SK-N-SH (cell line): ENCODE measurements around the gene OR8U1. TPM values are rescaled to one million over a fixed set of nuclear protein-coding genes. Genes with fewer than 3 reads are reported as not detected.

Experiments used
- CTCF ChIA-PET: fragments of 300-600, 350-600 bp; formaldehyde crosslinking; extraction: SDS; loops from one replicate; lab custom pipeline; 2021; lab: Yijun Ruan, JAX
- POLR2A ChIA-PET: fragments of 350-600 bp; sonication (Branson Sonifier 250); formaldehyde crosslinking; extraction: SDS; loops from one replicate; lab custom pipeline; 2020; ENCODE audit warnings: antibody characterized with exemption, inconsistent platforms; lab: Yijun Ruan, JAX
- DNase-seq: peaks from one replicate; pipeline ENCODE4 v3.0.0; 2012
- H2AFZ ChIP-seq: fragments of 200-600 bp; sonication (generic); 2 replicates; pipeline ENCODE4 v1.8.1; 2016; ENCODE audit warnings: antibody characterized with exemption, mild to moderate bottlenecking, low read depth
- H3F3A ChIP-seq: fragments of 200-600 bp; sonication (generic); replicated peaks from 2 replicates; pipeline ENCODE3; 2016; ENCODE audit warnings: antibody characterized with exemption, mild to moderate bottlenecking; ENCODE audit not compliant: insufficient read depth
- H3K27ac ChIP-seq, 2 experiments: fragments of 200-500 bp in 1 of 2; fragments of 200-600 bp in 1 of 2; sonication (Bioruptor generic) in 1 of 2; sonication (generic), shearing (Covaris generic) in 1 of 2; 2 replicates each; pipeline versions ENCODE4 v1.5.1 to v1.6.1; 2014 to 2016; ENCODE audit warnings: low read depth in 2 of 2, inconsistent platforms in 1 of 2, low read length in 1 of 2, mild to moderate bottlenecking in 1 of 2, mixed read lengths in 1 of 2
- H3K27me3 ChIP-seq: fragments of 200-600 bp; sonication (generic), shearing (Covaris generic); 2 replicates; pipeline ENCODE4 v1.6.1; 2016; ENCODE audit warnings: mixed run types; ENCODE audit not compliant: insufficient read depth
- H3K36me3 ChIP-seq, 2 experiments: fragments of 200-500 bp in 1 of 2; fragments of 200-600 bp in 1 of 2; sonication (Bioruptor generic) in 1 of 2; sonication (generic) in 1 of 2; replicated peaks in 1 of 2; 2 replicates each; pipeline versions ENCODE3 to v1.5.1; 2014 to 2016; ENCODE audit warnings: low read length in 1 of 2, mild to moderate bottlenecking in 1 of 2; ENCODE audit not compliant: insufficient read depth in 2 of 2, control insufficient read depth in 1 of 2
- H3K4me1 ChIP-seq, 2 experiments: fragments of 200-500 bp in 1 of 2; fragments of 200-600 bp in 1 of 2; sonication (Bioruptor generic) in 1 of 2; sonication (generic), shearing (Covaris generic) in 1 of 2; 2 replicates each; pipeline versions ENCODE4 v1.5.1 to v1.6.1; 2014 to 2016; ENCODE audit warnings: low read depth in 1 of 2, low read length in 1 of 2, mixed run types in 1 of 2; ENCODE audit not compliant: insufficient read depth in 2 of 2, control insufficient read depth in 1 of 2
- H3K4me2 ChIP-seq: fragments of 200-600 bp; sonication (generic), shearing (Covaris generic); 2 replicates; pipeline ENCODE4 v1.6.1; 2017; ENCODE audit warnings: mixed run types
- H3K4me3 ChIP-seq, 2 experiments: fragments of 200-500 bp in 1 of 2; fragments of 200-600 bp in 1 of 2; sonication (Bioruptor generic) in 1 of 2; sonication (generic), shearing (Covaris generic) in 1 of 2; 2 replicates each; pipeline versions ENCODE4 v1.5.1 to v1.8.1; 2014 to 2016; ENCODE audit warnings: low read depth in 2 of 2, inconsistent platforms in 1 of 2, low read length in 1 of 2, mild to moderate bottlenecking in 1 of 2, mixed read lengths in 1 of 2, moderate library complexity in 1 of 2
- H3K79me2 ChIP-seq: fragments of 200-600 bp; sonication (generic); 2 replicates; pipeline ENCODE4 v1.8.1; 2017; ENCODE audit warnings: mild to moderate bottlenecking; ENCODE audit not compliant: insufficient read depth
- H3K9ac ChIP-seq: fragments of 200-600 bp; sonication (generic); 2 replicates; pipeline ENCODE4 v1.6.1; 2017; ENCODE audit warnings: mixed run types
- H3K9me2 ChIP-seq: fragments of 200-600 bp; sonication (generic); 2 replicates; pipeline ENCODE4 v1.6.1; 2017; ENCODE audit warnings: mixed run types
- H3K9me3 ChIP-seq: fragments of 200-600 bp; sonication (generic); 2 replicates; pipeline ENCODE4 v1.6.1; 2017; ENCODE audit warnings: mixed run types, mild to moderate bottlenecking, moderate library complexity
- H4K20me1 ChIP-seq: fragments of 200-600 bp; sonication (generic); 2 replicates; pipeline ENCODE4 v1.6.1; 2017; ENCODE audit warnings: mild to moderate bottlenecking, mixed run types; ENCODE audit not compliant: insufficient read depth
- EP300 ChIP-seq, 2 experiments: IDR thresholded peaks; 2 replicates each; pipeline versions ENCODE4 v1.4.0 to v1.6.1; 2012; ENCODE audit warnings: borderline replicate concordance in 1 of 2, low read depth in 1 of 2, low read length in 1 of 2
- FOXM1 ChIP-seq: IDR thresholded peaks from 2 replicates; pipeline ENCODE4 v1.4.0; 2012; ENCODE audit warnings: low read depth, mild to moderate bottlenecking
- GABPA ChIP-seq: IDR thresholded peaks from 2 replicates; pipeline ENCODE4 v1.4.0; 2012; ENCODE audit warnings: low read depth, mild to moderate bottlenecking
- MEF2A ChIP-seq: IDR thresholded peaks from 2 replicates; pipeline ENCODE4 v1.4.0; 2012; ENCODE audit warnings: low read depth, borderline replicate concordance
- MXI1 ChIP-seq: IDR thresholded peaks from 2 replicates; pipeline ENCODE4 v1.6.1; 2012; ENCODE audit warnings: mild to moderate bottlenecking, low read depth, low read length, improper control_type of control experiment
- NFIC ChIP-seq: IDR thresholded peaks from 2 replicates; pipeline ENCODE4 v1.4.0; 2012; ENCODE audit warnings: borderline replicate concordance
- NRF1 ChIP-seq: IDR thresholded peaks from 2 replicates; pipeline ENCODE4 v1.6.1; 2012; ENCODE audit warnings: low read depth, mild to moderate bottlenecking, low read length
- POLR2AphosphoS5 ChIP-seq: IDR thresholded peaks from 2 replicates; pipeline ENCODE4 v1.6.1; 2012; ENCODE audit warnings: low read depth, low read length
- RAD21 ChIP-seq: IDR thresholded peaks from 2 replicates; pipeline ENCODE4 v1.6.1; 2012; ENCODE audit warnings: mild to moderate bottlenecking, low read length
- RCOR1 ChIP-seq: fragments of 150-350 bp; IDR thresholded peaks from 2 replicates; pipeline ENCODE4 v1.6.1; 2017; ENCODE audit warnings: antibody characterized with exemption, low read length
- RFX5 ChIP-seq: IDR thresholded peaks from 2 replicates; pipeline ENCODE4 v1.6.1; 2012; ENCODE audit warnings: mild to moderate bottlenecking, improper control_type of control experiment, low read length
- RXRA ChIP-seq: IDR thresholded peaks from 2 replicates; pipeline ENCODE4 v1.4.0; 2012; ENCODE audit warnings: low read depth, mild to moderate bottlenecking, borderline replicate concordance
- SIN3A ChIP-seq: IDR thresholded peaks from 2 replicates; pipeline ENCODE4 v1.6.1; 2012; ENCODE audit warnings: low read depth, mild to moderate bottlenecking, low read length, moderate library complexity, borderline replicate concordance
- SMC3 ChIP-seq: IDR thresholded peaks from 2 replicates; pipeline ENCODE4 v1.6.1; 2012; ENCODE audit warnings: low read depth, low read length, improper control_type of control experiment
- TAF1 ChIP-seq: IDR thresholded peaks from 2 replicates; pipeline ENCODE4 v1.6.1; 2012; ENCODE audit warnings: low read depth, mild to moderate bottlenecking, low read length, moderate library complexity, borderline replicate concordance
- TEAD4 ChIP-seq: IDR thresholded peaks from 2 replicates; pipeline ENCODE4 v1.4.0; 2012; ENCODE audit warnings: mild to moderate bottlenecking, borderline replicate concordance; ENCODE audit not compliant: insufficient read depth
- YY1 ChIP-seq: IDR thresholded peaks from 2 replicates; pipeline ENCODE4 v1.4.0; 2012; ENCODE audit warnings: low read depth, mild to moderate bottlenecking
- WGBS: methylation state at CpG from one replicate; pipeline ENCODE4 v1.1.6; 2017; ENCODE audit warnings: low lambda C conversion rate; 5-methylcytosine and 5-hydroxymethylcytosine counted together
- polyA plus RNA-seq, 3 experiments: library from polyadenylated mRNA; depleted of rRNA; stranded (reverse); fragments of >200 nt; gene quantifications; 2 replicates each; pipeline ENCODE4 v1.2.3, GENCODE V29; 2012
- TF ChIP-seq, protein P1 (sequence below): IDR thresholded peaks from 2 replicates; pipeline ENCODE4; 2012
- TF ChIP-seq, protein P2 (sequence below): IDR thresholded peaks from 2 replicates; pipeline ENCODE4 v1.6.1; 2012; ENCODE audit warnings: mild to moderate bottlenecking, low read depth, low read length, moderate library complexity
- TF ChIP-seq, protein P3 (sequence below): fragments of 200-600 bp; sonication (generic); IDR thresholded peaks from 2 replicates; pipeline ENCODE4 v1.6.1; 2017; ENCODE audit warnings: antibody characterized with exemption, mild to moderate bottlenecking, moderate library complexity
- TF ChIP-seq, protein P4 (sequence below): fragments of 150-350 bp; IDR thresholded peaks from 2 replicates; pipeline ENCODE4 v1.6.1; 2016; ENCODE audit warnings: mild to moderate bottlenecking, low read depth, low read length

Gene OR8U1
- polyA plus RNA-seq, 1 of the 3 experiments (the other 2 are of a cell fraction) = not detected

DNA sequence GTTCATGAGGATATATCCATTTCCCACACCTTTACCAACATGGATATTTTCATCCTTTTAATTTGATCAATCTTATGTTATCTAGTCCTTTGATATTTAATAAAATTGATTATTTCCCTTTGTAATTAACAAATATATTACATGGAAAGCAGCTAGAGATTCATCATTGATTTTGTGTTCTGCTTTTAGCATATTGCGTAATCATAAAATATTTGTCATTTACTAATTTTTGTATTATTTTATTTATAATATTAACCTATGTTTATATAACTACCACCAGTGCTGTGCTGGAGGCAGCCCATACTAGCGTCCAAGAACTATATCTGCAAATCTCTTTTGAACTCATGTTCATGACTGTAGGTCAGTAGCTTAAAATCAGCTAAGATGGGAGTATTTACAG lies 4.7 kb downstream of the OR8U1 start (continued):
- no peak for TF ChIP-seq TAF1
- no peak for TF ChIP-seq EP300 (IDR thresholded peaks at IDR 0.05; ENCODE audit: borderline replicate concordance in 1 of 2, low read depth in 1 of 2, low read length in 1 of 2)
- no peak for TF ChIP-seq RAD21
- TF ChIP-seq SIN3A = no peak
- TF ChIP-seq SMC3 = no peak
- no peak for TF ChIP-seq FOXM1
- no peak for TF ChIP-seq RCOR1
- TF ChIP-seq, all 33 proteins: peak for 0

DNA sequence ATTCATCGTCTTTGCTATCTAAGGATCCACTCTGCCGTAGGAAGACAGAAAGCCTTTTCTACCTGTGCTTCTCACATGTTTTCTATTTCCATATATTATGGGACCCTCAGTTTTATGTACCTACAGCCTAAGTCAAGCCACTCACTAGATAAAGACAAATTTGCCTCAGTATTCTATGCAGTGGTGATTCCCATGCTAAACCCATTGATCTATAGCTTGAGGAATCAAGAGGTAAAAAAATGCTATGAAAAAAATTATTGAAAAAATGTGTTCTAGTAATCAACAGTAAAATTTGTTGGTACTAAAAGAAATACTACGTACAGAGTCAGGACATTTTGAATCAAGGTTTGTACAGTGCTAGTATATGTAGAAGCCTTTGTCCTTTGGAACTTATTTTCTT lies 19.0 kb downstream of the OR8U1 start:
- no peak overlapping the region for H2AFZ ChIP-seq
- no peak overlapping the region for H3K9ac ChIP-seq
- no peak for DNase-seq
- no peak overlapping the region for H3K27ac ChIP-seq
- H3K9me3 ChIP-seq = no peaks in the 10 kb centered on the region
- no peaks in the 10 kb centered on the region for H3K79me2 ChIP-seq
- H3K4me3 ChIP-seq = no peak overlapping the region
- TF ChIP-seq, protein P1, sequence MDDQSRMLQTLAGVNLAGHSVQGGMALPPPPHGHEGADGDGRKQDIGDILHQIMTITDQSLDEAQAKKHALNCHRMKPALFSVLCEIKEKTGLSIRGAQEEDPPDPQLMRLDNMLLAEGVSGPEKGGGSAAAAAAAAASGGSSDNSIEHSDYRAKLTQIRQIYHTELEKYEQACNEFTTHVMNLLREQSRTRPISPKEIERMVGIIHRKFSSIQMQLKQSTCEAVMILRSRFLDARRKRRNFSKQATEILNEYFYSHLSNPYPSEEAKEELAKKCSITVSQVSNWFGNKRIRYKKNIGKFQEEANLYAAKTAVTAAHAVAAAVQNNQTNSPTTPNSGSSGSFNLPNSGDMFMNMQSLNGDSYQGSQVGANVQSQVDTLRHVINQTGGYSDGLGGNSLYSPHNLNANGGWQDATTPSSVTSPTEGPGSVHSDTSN = no peak
- TF ChIP-seq TEAD4 (no peak), TAF1 (no peak), SIN3A (no peak), MXI1 (no peak), RXRA (no peak), RCOR1 (no peak), YY1 (no peak), POLR2AphosphoS5 (no peak), RFX5 (no peak), GABPA (no peak), MEF2A (no peak), NFIC (no peak), NRF1 (no peak)
- TF ChIP-seq, protein P2, sequence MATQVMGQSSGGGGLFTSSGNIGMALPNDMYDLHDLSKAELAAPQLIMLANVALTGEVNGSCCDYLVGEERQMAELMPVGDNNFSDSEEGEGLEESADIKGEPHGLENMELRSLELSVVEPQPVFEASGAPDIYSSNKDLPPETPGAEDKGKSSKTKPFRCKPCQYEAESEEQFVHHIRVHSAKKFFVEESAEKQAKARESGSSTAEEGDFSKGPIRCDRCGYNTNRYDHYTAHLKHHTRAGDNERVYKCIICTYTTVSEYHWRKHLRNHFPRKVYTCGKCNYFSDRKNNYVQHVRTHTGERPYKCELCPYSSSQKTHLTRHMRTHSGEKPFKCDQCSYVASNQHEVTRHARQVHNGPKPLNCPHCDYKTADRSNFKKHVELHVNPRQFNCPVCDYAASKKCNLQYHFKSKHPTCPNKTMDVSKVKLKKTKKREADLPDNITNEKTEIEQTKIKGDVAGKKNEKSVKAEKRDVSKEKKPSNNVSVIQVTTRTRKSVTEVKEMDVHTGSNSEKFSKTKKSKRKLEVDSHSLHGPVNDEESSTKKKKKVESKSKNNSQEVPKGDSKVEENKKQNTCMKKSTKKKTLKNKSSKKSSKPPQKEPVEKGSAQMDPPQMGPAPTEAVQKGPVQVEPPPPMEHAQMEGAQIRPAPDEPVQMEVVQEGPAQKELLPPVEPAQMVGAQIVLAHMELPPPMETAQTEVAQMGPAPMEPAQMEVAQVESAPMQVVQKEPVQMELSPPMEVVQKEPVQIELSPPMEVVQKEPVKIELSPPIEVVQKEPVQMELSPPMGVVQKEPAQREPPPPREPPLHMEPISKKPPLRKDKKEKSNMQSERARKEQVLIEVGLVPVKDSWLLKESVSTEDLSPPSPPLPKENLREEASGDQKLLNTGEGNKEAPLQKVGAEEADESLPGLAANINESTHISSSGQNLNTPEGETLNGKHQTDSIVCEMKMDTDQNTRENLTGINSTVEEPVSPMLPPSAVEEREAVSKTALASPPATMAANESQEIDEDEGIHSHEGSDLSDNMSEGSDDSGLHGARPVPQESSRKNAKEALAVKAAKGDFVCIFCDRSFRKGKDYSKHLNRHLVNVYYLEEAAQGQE = no peak
- TF ChIP-seq, protein P3, sequence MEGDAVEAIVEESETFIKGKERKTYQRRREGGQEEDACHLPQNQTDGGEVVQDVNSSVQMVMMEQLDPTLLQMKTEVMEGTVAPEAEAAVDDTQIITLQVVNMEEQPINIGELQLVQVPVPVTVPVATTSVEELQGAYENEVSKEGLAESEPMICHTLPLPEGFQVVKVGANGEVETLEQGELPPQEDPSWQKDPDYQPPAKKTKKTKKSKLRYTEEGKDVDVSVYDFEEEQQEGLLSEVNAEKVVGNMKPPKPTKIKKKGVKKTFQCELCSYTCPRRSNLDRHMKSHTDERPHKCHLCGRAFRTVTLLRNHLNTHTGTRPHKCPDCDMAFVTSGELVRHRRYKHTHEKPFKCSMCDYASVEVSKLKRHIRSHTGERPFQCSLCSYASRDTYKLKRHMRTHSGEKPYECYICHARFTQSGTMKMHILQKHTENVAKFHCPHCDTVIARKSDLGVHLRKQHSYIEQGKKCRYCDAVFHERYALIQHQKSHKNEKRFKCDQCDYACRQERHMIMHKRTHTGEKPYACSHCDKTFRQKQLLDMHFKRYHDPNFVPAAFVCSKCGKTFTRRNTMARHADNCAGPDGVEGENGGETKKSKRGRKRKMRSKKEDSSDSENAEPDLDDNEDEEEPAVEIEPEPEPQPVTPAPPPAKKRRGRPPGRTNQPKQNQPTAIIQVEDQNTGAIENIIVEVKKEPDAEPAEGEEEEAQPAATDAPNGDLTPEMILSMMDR = no peak
- TF ChIP-seq, protein P4, sequence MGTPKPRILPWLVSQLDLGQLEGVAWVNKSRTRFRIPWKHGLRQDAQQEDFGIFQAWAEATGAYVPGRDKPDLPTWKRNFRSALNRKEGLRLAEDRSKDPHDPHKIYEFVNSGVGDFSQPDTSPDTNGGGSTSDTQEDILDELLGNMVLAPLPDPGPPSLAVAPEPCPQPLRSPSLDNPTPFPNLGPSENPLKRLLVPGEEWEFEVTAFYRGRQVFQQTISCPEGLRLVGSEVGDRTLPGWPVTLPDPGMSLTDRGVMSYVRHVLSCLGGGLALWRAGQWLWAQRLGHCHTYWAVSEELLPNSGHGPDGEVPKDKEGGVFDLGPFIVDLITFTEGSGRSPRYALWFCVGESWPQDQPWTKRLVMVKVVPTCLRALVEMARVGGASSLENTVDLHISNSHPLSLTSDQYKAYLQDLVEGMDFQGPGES = no peak
- H3K9me2 ChIP-seq = 0 out of 2 replicates have a peak, but pooled peaks cover 2% of the 10 kb centered on the region
- H3K36me3 ChIP-seq = no peaks in the 10 kb centered on the region
- CTCF ChIA-PET = no interaction called here
- no peaks in the 10 kb centered on the region for H3K4me1 ChIP-seq
- no peaks in the 10 kb centered on the region for H4K20me1 ChIP-seq
- H3K4me2 ChIP-seq = no peak overlapping the region
- 5% methylated on average over 3 of the region's 3 CpGs for WGBS
- POLR2A ChIA-PET = no interaction called here
- no peaks in the 10 kb centered on the region for H3K27me3 ChIP-seq
- no peaks in the 10 kb centered on the region for H3F3A ChIP-seq
